ENCODE data around the gene CASR. TPM values are rescaled to one million over a fixed set of nuclear protein-coding genes. Genes with fewer than 3 reads are reported as not detected.

Gene CASR
- total and polyA plus RNA-seq, 2 of the 4 experiments (the other 2 are of a cell fraction) = not detected

- H4K5ac ChIP-seq (ENCODE audit: low read depth, low read length) = no peak overlapping the region
- no peak overlapping the region for H3K9ac ChIP-seq (ENCODE audit: low read depth, low read length)
- no CpG with 5 or more reads among the region's 3 CpGs for WGBS, 2 experiments (ENCODE audit: extremely low coverage in 2 of 2, insufficient read length in 1 of 2)
- peaks cover 18% of the 10 kb centered on the region for H3K27me3 ChIP-seq (ENCODE audit: control insufficient read depth, insufficient read depth, low read length)
- H2AFZ ChIP-seq (replicated peaks; ENCODE audit: low read length, poor library complexity) = no peak overlapping the region
- H3K23ac ChIP-seq (ENCODE audit: low read depth, low read length) = no peak overlapping the region
- no peak overlapping the region for H4K8ac ChIP-seq (ENCODE audit: low read depth in 2 of 2, low read length in 2 of 2)
- H3K4me1 ChIP-seq (ENCODE audit: control insufficient read depth, insufficient read depth, low read length) = no peaks in the 10 kb centered on the region
- no peak overlapping the region for H4K91ac ChIP-seq (ENCODE audit: insufficient read depth, low read depth, low read length)
- CTCF ChIA-PET = interaction anchor here (0.6 kb wide), 1 partner anchor 100 kb away, joined by 3 read pairs; no protein-coding TSS in a partner anchor
- no peak overlapping the region for H2BK120ac ChIP-seq (ENCODE audit: low read depth, low read length)
- H3K18ac ChIP-seq (ENCODE audit: low read depth, low read length) = no peak overlapping the region
- H2BK5ac ChIP-seq (ENCODE audit: low read depth, low read length, poor library complexity, severe bottlenecking) = no peak overlapping the region
- intact Hi-C loops (cut with micrococcal nuclease) = no loop called here
- dilution Hi-C loops (cut with HindIII; ENCODE audit: low sequenced_read_pairs, unreplicated experiment) = no loop called here
- TF ChIP-seq USF2 (IDR thresholded peaks at IDR 0.05; ENCODE audit: low read depth, low read length) = no peak
- no peak for TF ChIP-seq NFE2L2 (IDR thresholded peaks at IDR 0.05; ENCODE audit: low read depth, low read length)
- no peak for TF ChIP-seq POLR2A (IDR thresholded peaks at IDR 0.05; ENCODE audit: low read depth, low read length)
- TF ChIP-seq SMC3 (IDR thresholded peaks at IDR 0.05; ENCODE audit: low read depth, low read length) = no peak
- no peak for TF ChIP-seq CEBPB (IDR thresholded peaks at IDR 0.05; ENCODE audit: low read depth, low read length)
- no peak for TF ChIP-seq RFX5 (IDR thresholded peaks at IDR 0.05; ENCODE audit: low read depth, low read length)
- no peak for TF ChIP-seq BHLHE40 (IDR thresholded peaks at IDR 0.05; ENCODE audit: low read depth, low read length)
- no peak for TF ChIP-seq ELK1 (IDR thresholded peaks at IDR 0.05; ENCODE audit: borderline replicate concordance, low read depth, low read length)
- TF ChIP-seq MAZ (IDR thresholded peaks at IDR 0.05; ENCODE audit: borderline replicate concordance, low read depth, low read length) = no peak
- TF ChIP-seq MAFK (IDR thresholded peaks at IDR 0.05; ENCODE audit: low read depth, low read length) = no peak
- TF ChIP-seq RCOR1 (IDR thresholded peaks at IDR 0.05; ENCODE audit: insufficient replicate concordance, low read length) = no peak
- H3K4ac ChIP-seq (ENCODE audit: low read depth, low read length) = no peak overlapping the region
- DNase-seq (no peak), ATAC-seq (ENCODE audit: low read depth) (no peak)
- H3K14ac ChIP-seq (replicated peaks; ENCODE audit: low read depth, low read length) = no peak overlapping the region
- H3K4me3 ChIP-seq (ENCODE audit: insufficient read depth, low read depth, low read length) = no peak overlapping the region
- H2AK9ac ChIP-seq (replicated peaks; ENCODE audit: low read depth, low read length, poor library complexity) = no peak overlapping the region
- POLR2A ChIA-PET (ENCODE audit: unreplicated experiment) = no interaction called here
- H2AK5ac ChIP-seq (ENCODE audit: low read depth, low read length) = no peak overlapping the region
- H3K9me3 ChIP-seq (ENCODE audit: control insufficient read depth, insufficient read depth, low read length) = no peaks in the 10 kb centered on the region
- H3K27ac ChIP-seq (ENCODE audit: insufficient read depth, low read length) = no peak overlapping the region
- no peak overlapping the region for H3K4me2 ChIP-seq (ENCODE audit: low read depth, low read length)
- no peak overlapping the region for H2BK15ac ChIP-seq (ENCODE audit: low read depth, low read length)
- no peaks in the 10 kb centered on the region for H3K9me1 ChIP-seq (ENCODE audit: insufficient read depth, low read length)
- H3K79me1 ChIP-seq (ENCODE audit: low read depth in 1 of 2, low read length in 2 of 2) = no peaks in the 10 kb centered on the region
- no peak overlapping the region for H3K56ac ChIP-seq (ENCODE audit: extremely low read depth, insufficient read depth, low read length)
- in situ Hi-C loops (cut with MboI; ENCODE audit: low sequenced_read_pairs) = loop anchor here (10.0 kb wide), 2 partner anchors 161 to 711 kb away; no protein-coding TSS in a partner anchor
- no TSS peak for BruUV-seq (replicated peaks)
- no peaks in the 10 kb centered on the region for H3K36me3 ChIP-seq (ENCODE audit: control insufficient read depth, insufficient read depth, low read length)
- no peaks in the 10 kb centered on the region for H4K20me1 ChIP-seq (ENCODE audit: insufficient read depth, low read length)
- no peak overlapping the region for H2BK20ac ChIP-seq (ENCODE audit: low read depth, low read length)
Measured at GRCh38 chr3:122265957-122266356, 82.5 kb downstream of the CASR start.

All from IMR-90 (cell line).